GM12873 (cell line): ENCODE data around the gene MARCHF3.

Source experiments
- CTCF ChIP-seq: IDR thresholded peaks from 2 replicates; pipeline ENCODE4 v1.5.1; 2012; ENCODE audit warnings: low read depth, mild to moderate bottlenecking, moderate library complexity, low read length, control low read depth; ENCODE audit not compliant: insufficient read depth; ENCODE audit errors: missing control alignments

MARCHF3 gene

DNA sequence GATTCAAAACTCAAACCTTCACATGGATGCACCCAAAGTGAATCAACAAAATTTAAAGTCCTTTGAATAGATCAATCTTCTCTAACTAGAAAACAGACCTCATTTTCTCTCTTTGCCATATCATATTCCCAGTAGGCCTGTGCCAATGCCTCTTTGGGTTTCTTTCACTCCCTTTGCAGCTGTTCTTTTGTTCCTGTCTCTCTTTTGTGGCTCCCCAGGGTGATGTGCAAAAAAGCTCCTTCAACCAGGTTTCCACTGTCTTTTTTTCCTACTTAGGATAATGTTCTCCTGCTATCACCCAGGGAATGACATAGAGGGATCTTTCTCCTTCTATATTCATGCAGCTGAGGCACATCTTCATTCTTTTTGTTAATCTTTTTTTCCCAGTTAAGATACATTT is 54.6 kb downstream of the MARCHF3 start:
- no peak for TF ChIP-seq CTCF

- TF ChIP-seq CTCF, result no peak
Measured at GRCh38 chr5:126973193-126973592, 57.2 kb downstream of the MARCHF3 start.

DNA sequence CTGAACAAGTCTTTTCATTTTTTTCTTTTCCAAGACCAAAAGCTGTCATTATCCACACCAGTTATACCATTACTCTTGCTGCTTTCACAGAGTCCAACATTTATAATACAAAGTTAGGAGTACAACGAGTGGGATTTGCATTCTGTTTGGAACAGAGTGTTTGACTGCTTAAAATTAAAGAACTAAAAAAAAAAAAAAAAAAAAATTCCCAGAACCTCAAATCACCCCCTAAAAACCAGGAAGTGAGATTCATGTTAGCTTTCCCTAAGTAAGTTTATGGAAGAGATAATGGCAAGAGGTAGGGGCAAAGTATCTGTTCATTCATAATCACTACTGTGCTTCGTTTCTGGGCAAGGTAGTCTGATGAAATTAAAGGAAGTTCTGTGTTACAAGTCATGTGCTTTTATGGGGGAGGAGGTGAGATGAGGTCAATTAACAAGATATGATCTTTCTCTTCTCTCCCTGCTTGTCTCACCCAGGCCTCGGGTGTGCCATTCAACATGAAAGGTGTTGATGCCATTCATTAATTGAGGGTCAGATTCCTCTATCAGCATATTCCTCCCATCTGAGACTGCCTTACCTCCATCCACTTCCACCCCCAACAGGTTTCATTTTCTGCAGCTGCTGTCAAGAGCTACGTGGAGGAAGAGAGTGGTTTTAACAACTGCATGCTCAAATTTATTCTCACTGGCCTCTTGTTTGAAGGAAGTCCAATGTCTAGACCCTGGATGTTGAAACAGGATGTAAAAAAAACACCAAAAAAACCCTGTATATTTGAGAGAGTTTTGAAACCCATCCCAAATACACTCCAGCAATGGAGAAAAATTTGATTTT is 58.1 kb downstream of the MARCHF3 start:
- TF ChIP-seq CTCF, result no peak

DNA sequence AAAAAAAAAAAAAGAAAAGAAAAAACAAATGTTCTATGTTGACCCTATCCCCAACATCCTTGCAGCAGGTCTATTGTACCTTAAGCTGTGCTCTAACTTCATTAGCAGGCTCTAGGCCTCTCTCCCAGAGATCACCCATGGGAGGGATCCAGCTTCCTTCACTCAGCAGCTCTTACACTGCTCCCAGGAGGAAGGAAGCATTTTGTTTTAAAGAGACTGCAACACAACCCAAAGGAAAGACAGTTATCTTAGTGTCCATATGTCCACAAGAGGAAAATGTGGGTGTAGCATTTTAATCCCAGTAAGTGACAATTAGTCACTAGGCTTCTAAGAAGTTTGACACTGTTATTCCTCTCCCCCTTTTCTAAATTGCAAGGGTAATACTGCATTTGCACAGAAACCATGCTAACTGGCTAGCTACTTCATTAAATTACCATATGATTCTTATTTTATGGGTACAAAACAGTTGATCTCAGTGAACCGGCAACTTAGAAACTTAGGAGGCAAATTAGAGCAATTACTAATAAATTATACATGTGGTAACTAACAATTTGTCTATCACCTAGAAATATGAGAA is 58.8 kb downstream of the MARCHF3 start:
- TF ChIP-seq CTCF, result no peak

DNA sequence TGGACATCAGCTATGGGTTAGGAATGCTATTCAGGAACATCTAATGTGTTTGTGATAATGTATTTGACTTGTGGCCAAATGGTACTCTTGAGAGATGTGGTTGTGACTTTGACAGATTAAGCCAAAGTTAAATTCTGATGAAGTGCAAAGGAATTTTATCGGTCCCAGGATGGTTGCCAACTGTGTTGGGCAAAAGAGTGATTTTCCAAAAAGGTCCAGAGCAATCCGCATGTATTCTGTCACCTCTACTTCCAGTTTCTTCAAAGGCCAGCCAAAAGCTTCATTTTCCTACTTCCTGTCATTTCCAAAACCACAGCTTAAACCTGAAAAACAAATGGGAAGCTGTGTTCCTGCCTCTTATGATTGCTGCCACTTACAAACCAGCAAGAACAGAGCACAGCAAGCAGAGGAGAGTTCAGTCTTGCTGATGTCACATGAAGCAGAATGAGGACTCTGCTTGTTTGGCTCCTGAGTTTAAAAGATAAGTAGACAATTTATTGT is 59.8 kb downstream of the MARCHF3 start:
- TF ChIP-seq CTCF, result no peak

- no peak for TF ChIP-seq CTCF
Measured at GRCh38 chr5:126969548-126969947, 60.8 kb downstream of the MARCHF3 start.

GRCh38 chr5:126967808-126968466 is 62.4 kb downstream of the MARCHF3 start:
- TF ChIP-seq CTCF, result no peak
